ENCODE results near the gene IL1R2. TPM values are rescaled to one million over a fixed set of nuclear protein-coding genes. Genes with fewer than 3 reads are reported as not detected.
"Not testable (repeated sequence)": the region's sequence is repeated elsewhere in the genome, so short reads cannot be mapped to it uniquely, and the experiment has no call there.

IL1R2 gene
- total and polyA plus RNA-seq, 4 donors, result 0.97 to 38.3 (median 6.3) TPM

GRCh38 chr2:102000012-102000411 lies 8.3 kb downstream of the IL1R2 start:
- no peak for DNase-seq
- no peaks in the 10 kb centered on the region for H3K27me3 ChIP-seq (ENCODE audit: control insufficient read depth in 1 of 2, insufficient read depth in 2 of 2, low read length in 1 of 2)
- WGBS, 2 donors, result 86 to 88% methylated on average over 6 of the region's 6 CpGs
- no peak overlapping the region for H3K27ac ChIP-seq (ENCODE audit: low read depth in 1 of 2, low read length in 2 of 2)
- H3K4me1 ChIP-seq (ENCODE audit: control insufficient read depth in 1 of 2, insufficient read depth in 2 of 2, low read length in 2 of 2), result no peaks in the 10 kb centered on the region
- ATAC-seq (ENCODE audit: low FRiP score), result no peak
- H3K36me3 ChIP-seq (ENCODE audit: control insufficient read depth in 1 of 2, insufficient read depth in 2 of 2, low read length in 1 of 2), result no peaks in the 10 kb centered on the region
- no peak overlapping the region for H3K4me3 ChIP-seq (ENCODE audit: low read length in 2 of 2)
- H3K9me3 ChIP-seq (ENCODE audit: control insufficient read depth, low read length), result no peaks in the 10 kb centered on the region
- intact Hi-C loops (cut with DNase I), result loop anchor here in 1 of 2 donors (10.0 kb wide), 1 partner anchor 355 kb away; the partner anchor contains the start of gene IL18R1

DNA sequence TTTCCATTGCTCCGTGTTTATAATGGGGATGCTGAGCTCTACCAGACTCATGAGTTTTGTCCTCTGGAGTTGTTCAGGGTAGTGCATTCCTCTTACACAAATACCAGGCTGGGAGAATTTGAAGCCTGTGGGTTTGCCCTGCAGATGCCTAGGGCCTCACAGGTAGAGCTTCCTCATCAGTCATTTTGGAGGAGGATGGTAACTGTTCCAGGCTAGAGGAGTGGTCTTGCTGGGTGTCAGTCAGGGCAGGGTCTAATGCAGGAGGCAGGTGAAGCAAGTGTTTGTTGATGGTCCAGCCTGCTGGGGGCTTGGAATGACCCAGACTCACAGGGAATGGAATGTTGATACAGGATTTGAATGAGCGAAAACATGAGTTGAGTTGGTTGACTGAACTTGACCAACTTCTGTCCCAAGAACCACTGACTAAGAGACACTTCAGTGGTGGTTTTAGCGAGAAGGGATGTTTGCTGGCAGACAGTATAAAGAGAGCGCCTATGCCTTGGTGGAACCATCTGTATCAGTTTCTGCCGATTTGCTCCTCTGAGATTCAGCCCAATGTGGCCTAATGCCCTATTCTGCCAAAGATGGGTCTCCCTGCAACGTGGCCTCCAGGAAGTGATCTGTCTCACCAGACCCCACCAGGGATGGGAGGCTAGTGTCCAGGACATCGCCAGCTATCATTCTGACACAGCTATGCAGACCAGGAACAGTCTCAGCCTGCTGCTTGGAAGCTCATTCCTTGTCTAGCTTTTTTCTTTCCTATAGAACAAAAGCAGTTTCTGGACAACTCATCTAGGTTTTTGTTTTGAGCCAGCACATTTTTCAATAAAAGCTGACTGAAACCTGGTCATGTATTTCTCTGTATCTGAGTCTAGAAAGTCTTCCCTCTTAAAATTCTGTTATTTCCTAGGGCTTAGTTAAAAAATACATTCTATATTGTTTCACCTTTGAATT lies 9.3 kb downstream of the IL1R2 start:
- H3K4me1 ChIP-seq (ENCODE audit: control insufficient read depth in 1 of 2, insufficient read depth in 2 of 2, low read length in 2 of 2), result no peaks in the 10 kb centered on the region
- WGBS, 2 donors, result 92 to 94% methylated on average over 7 of the region's 7 CpGs
- no peak overlapping the region for H3K4me3 ChIP-seq (ENCODE audit: low read length in 2 of 2)
- no peaks in the 10 kb centered on the region for H3K27me3 ChIP-seq (ENCODE audit: control insufficient read depth in 1 of 2, insufficient read depth in 2 of 2, low read length in 1 of 2)
- H3K36me3 ChIP-seq (ENCODE audit: control insufficient read depth in 1 of 2, insufficient read depth in 2 of 2, low read length in 1 of 2), result no peaks in the 10 kb centered on the region
- DNase-seq (no peak), ATAC-seq (ENCODE audit: low FRiP score) (no peak)
- H3K27ac ChIP-seq (ENCODE audit: low read depth in 1 of 2, low read length in 2 of 2), result no peak overlapping the region
- no peaks in the 10 kb centered on the region for H3K9me3 ChIP-seq (ENCODE audit: control insufficient read depth, low read length)
- intact Hi-C loops (cut with DNase I), result loop anchor here in 1 of 2 donors (10.0 kb wide), 1 partner anchor 354 kb away; the partner anchor contains the start of gene IL18R1

- H3K27me3 ChIP-seq (ENCODE audit: control insufficient read depth in 1 of 2, insufficient read depth in 2 of 2, low read length in 1 of 2), result no peaks in the 10 kb centered on the region
- intact Hi-C loops (cut with DNase I), result loop anchor here in 1 of 2 donors (10.0 kb wide), 1 partner anchor 353 kb away; the partner anchor contains the start of gene IL18R1
- no peaks in the 10 kb centered on the region for H3K9me3 ChIP-seq (ENCODE audit: control insufficient read depth, low read length)
- H3K36me3 ChIP-seq (ENCODE audit: control insufficient read depth in 1 of 2, insufficient read depth in 2 of 2, low read length in 1 of 2), result no peaks in the 10 kb centered on the region
- ATAC-seq (ENCODE audit: low FRiP score) (no peak), DNase-seq (no peak)
- H3K4me1 ChIP-seq (ENCODE audit: control insufficient read depth in 1 of 2, insufficient read depth in 2 of 2, low read length in 2 of 2), result no peaks in the 10 kb centered on the region
- H3K27ac ChIP-seq (ENCODE audit: low read depth in 1 of 2, low read length in 2 of 2), result no peak overlapping the region
- WGBS, 2 donors, result 94% methylated on average over 4 of the region's 4 CpGs
- no peak overlapping the region for H3K4me3 ChIP-seq (ENCODE audit: low read length in 2 of 2)
Measured at GRCh38 chr2:102001767-102002142, 10.0 kb downstream of the IL1R2 start.

DNA sequence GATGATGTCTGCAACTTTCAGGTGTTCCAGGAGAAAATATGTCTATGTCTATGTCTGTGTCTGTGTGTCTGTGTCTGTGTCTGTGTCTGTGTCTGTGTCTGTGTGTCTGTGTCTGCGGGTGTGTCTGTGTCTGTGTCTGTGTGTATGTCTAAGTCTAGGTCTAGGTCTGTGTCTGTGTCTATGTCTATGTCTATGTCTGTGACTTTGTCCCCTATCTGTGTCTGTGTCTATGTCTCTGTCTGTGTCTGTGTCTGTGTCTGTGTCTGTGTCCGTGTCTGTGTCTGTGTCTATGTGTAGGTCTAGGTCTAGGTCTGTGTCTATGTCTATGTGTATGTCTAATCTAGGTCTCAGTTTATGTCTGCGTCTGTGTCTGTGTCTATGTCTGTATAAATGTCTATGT lies 10.5 kb downstream of the IL1R2 start:
- H3K4me3 ChIP-seq (ENCODE audit: low read length in 2 of 2), result no peak overlapping the region
- ATAC-seq (ENCODE audit: low FRiP score) (no peak), DNase-seq (no peak)
- H3K4me1 ChIP-seq (ENCODE audit: control insufficient read depth in 1 of 2, insufficient read depth in 2 of 2, low read length in 2 of 2), result no peaks in the 10 kb centered on the region
- no peak overlapping the region for H3K27ac ChIP-seq (ENCODE audit: low read depth in 1 of 2, low read length in 2 of 2)
- intact Hi-C loops (cut with DNase I), result loop anchor here in 1 of 2 donors (10.0 kb wide), 1 partner anchor 353 kb away; the partner anchor contains the start of gene IL18R1
- 76 to 85% methylated on average over 3 of the region's 3 CpGs for WGBS, 2 donors
- H3K36me3 ChIP-seq (ENCODE audit: control insufficient read depth in 1 of 2, insufficient read depth in 2 of 2, low read length in 1 of 2), result no peaks in the 10 kb centered on the region
- H3K27me3 ChIP-seq (ENCODE audit: control insufficient read depth in 1 of 2, insufficient read depth in 2 of 2, low read length in 1 of 2), result no peaks in the 10 kb centered on the region
- no peaks in the 10 kb centered on the region for H3K9me3 ChIP-seq (ENCODE audit: control insufficient read depth, low read length)

GRCh38 chr2:102002909-102003308 lies 11.1 kb downstream of the IL1R2 start:
- H3K36me3 ChIP-seq (ENCODE audit: control insufficient read depth in 1 of 2, insufficient read depth in 2 of 2, low read length in 1 of 2); DNase-seq; H3K4me1 ChIP-seq (ENCODE audit: control insufficient read depth in 1 of 2, insufficient read depth in 2 of 2, low read length in 2 of 2); H3K27me3 ChIP-seq (ENCODE audit: control insufficient read depth in 1 of 2, insufficient read depth in 2 of 2, low read length in 1 of 2); H3K9me3 ChIP-seq (ENCODE audit: control insufficient read depth, low read length); H3K27ac ChIP-seq (ENCODE audit: low read depth in 1 of 2, low read length in 2 of 2); ATAC-seq (ENCODE audit: low FRiP score); H3K4me3 ChIP-seq (ENCODE audit: low read length in 2 of 2): not testable (repeated sequence)
- WGBS, 2 donors, result 97 to 98% methylated on average over 3 of the region's 3 CpGs
- intact Hi-C loops (cut with DNase I), result loop anchor here in 1 of 2 donors (10.0 kb wide), 1 partner anchor 352 kb away; the partner anchor contains the start of gene IL18R1

GRCh38 chr2:102003696-102004095 lies 11.9 kb downstream of the IL1R2 start:
- Histone ChIP-seq H3K4me3 (ENCODE audit: low read length in 2 of 2) (no peak overlapping the region), H3K27ac (ENCODE audit: low read depth in 1 of 2, low read length in 2 of 2) (no peak overlapping the region), H3K27me3 (ENCODE audit: control insufficient read depth in 1 of 2, insufficient read depth in 2 of 2, low read length in 1 of 2) (no peaks in the 10 kb centered on the region), H3K4me1 (ENCODE audit: control insufficient read depth in 1 of 2, insufficient read depth in 2 of 2, low read length in 2 of 2) (no peaks in the 10 kb centered on the region), H3K9me3 (ENCODE audit: control insufficient read depth, low read length) (no peaks in the 10 kb centered on the region), H3K36me3 (ENCODE audit: control insufficient read depth in 1 of 2, insufficient read depth in 2 of 2, low read length in 1 of 2) (no peaks in the 10 kb centered on the region)
- ATAC-seq (ENCODE audit: low FRiP score) (no peak), DNase-seq (no peak)
- intact Hi-C loops (cut with DNase I), result loop anchor here in 1 of 2 donors (10.0 kb wide), 1 partner anchor 351 kb away; the partner anchor contains the start of gene IL18R1
- 97 to 98% methylated on average over 3 of the region's 3 CpGs for WGBS, 2 donors

GRCh38 chr2:102004581-102004980 lies 12.8 kb downstream of the IL1R2 start:
- 78 to 79% methylated on average over 2 of the region's 2 CpGs for WGBS, 2 donors
- intact Hi-C loops (cut with DNase I), result loop anchor here in 1 of 2 donors (10.0 kb wide), 1 partner anchor 350 kb away; the partner anchor contains the start of gene IL18R1
- no peak for ATAC-seq (ENCODE audit: low FRiP score)
- no peak overlapping the region for H3K27ac ChIP-seq (ENCODE audit: low read depth in 1 of 2, low read length in 2 of 2)
- H3K4me1 ChIP-seq (ENCODE audit: control insufficient read depth in 1 of 2, insufficient read depth in 2 of 2, low read length in 2 of 2), result no peaks in the 10 kb centered on the region
- no peak for DNase-seq
- no peaks in the 10 kb centered on the region for H3K27me3 ChIP-seq (ENCODE audit: control insufficient read depth in 1 of 2, insufficient read depth in 2 of 2, low read length in 1 of 2)
- H3K9me3 ChIP-seq (ENCODE audit: control insufficient read depth, low read length), result no peaks in the 10 kb centered on the region
- H3K4me3 ChIP-seq (ENCODE audit: low read length in 2 of 2), result no peak overlapping the region
- H3K36me3 ChIP-seq (ENCODE audit: control insufficient read depth in 1 of 2, insufficient read depth in 2 of 2, low read length in 1 of 2), result no peaks in the 10 kb centered on the region

GRCh38 chr2:102005449-102005848 lies 13.7 kb downstream of the IL1R2 start:
- Histone ChIP-seq H3K27me3 (ENCODE audit: control insufficient read depth in 1 of 2, insufficient read depth in 2 of 2, low read length in 1 of 2) (no peaks in the 10 kb centered on the region), H3K4me3 (ENCODE audit: low read length in 2 of 2) (no peak overlapping the region), H3K36me3 (ENCODE audit: control insufficient read depth in 1 of 2, insufficient read depth in 2 of 2, low read length in 1 of 2) (no peaks in the 10 kb centered on the region), H3K4me1 (ENCODE audit: control insufficient read depth in 1 of 2, insufficient read depth in 2 of 2, low read length in 2 of 2) (no peaks in the 10 kb centered on the region), H3K9me3 (ENCODE audit: control insufficient read depth, low read length) (no peaks in the 10 kb centered on the region), H3K27ac (ENCODE audit: low read depth in 1 of 2, low read length in 2 of 2) (no peak overlapping the region)
- DNase-seq (no peak), ATAC-seq (ENCODE audit: low FRiP score) (no peak)
- WGBS, 2 donors, result 93 to 94% methylated on average over 4 of the region's 4 CpGs
- intact Hi-C loops (cut with DNase I), result loop anchor here in 1 of 2 donors (10.0 kb wide), 1 partner anchor 349 kb away; the partner anchor contains the start of gene IL18R1
